Measurements from ENCODE around the gene CYP4F8.

DNA sequence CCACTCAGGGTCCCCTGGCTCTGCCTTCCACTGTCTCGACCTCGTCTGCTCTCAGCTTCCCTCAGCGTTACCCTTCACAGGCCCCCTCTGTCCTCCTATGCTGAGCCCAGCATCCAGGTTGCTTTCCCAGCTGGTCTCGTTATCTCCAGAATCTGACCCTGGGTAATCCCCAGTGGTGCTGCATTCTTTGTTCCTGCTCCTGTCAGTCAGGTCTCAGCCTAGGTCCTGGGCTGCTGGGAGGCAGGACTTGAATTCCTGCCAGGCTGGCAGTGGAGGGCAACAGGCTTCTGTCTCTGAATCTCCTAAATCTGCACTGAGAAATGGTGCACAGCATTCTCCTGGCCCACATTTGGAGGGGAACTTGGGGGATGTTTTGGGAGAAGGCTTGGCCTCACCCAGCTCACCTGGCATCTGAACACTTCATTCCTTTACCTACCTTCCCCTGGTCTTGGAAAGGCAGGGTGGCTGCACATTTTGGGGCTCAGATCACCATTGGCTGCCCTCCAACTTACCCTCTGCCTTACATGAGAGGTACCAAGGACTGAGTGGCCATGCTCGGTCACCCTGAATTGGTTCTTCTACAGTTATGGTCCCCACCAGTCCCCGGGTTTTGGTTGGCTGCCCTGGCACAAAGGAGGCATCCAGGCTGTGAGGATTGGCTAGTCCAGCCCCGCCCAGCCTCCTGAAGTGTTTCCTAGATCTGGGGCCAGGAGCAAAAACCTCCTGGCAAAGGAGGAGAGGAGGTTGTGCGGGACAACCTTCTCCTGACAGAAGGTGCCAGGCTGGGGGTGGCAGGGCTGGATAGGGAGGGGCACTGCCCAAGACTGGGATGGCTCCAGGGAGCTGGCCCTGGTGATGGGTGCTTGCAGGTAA lies at the start of gene CYP4F8:
- TF ChIP-seq, protein P1, sequence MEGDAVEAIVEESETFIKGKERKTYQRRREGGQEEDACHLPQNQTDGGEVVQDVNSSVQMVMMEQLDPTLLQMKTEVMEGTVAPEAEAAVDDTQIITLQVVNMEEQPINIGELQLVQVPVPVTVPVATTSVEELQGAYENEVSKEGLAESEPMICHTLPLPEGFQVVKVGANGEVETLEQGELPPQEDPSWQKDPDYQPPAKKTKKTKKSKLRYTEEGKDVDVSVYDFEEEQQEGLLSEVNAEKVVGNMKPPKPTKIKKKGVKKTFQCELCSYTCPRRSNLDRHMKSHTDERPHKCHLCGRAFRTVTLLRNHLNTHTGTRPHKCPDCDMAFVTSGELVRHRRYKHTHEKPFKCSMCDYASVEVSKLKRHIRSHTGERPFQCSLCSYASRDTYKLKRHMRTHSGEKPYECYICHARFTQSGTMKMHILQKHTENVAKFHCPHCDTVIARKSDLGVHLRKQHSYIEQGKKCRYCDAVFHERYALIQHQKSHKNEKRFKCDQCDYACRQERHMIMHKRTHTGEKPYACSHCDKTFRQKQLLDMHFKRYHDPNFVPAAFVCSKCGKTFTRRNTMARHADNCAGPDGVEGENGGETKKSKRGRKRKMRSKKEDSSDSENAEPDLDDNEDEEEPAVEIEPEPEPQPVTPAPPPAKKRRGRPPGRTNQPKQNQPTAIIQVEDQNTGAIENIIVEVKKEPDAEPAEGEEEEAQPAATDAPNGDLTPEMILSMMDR (IDR thresholded peaks at IDR 0.05; ENCODE audit: insufficient read depth, low read length, poor library complexity, severe bottlenecking) = no peak
- TF ChIP-seq EZH2phosphoT487 (conservative IDR thresholded peaks at IDR 0.05; ENCODE audit: low read length) = no peak
